Ramos (cell line): Measurements from ENCODE around the gene LAPTM5.

Experiments
- in situ Hi-C: fragments of 300-500 bp; cut with MboI; formaldehyde crosslinking; loops from one replicate; pipeline ENCODE4 v1.14.3; 2022; ENCODE audit warnings: low sequenced_read_pairs; ENCODE audit not compliant: unreplicated experiment

The LAPTM5 gene

DNA sequence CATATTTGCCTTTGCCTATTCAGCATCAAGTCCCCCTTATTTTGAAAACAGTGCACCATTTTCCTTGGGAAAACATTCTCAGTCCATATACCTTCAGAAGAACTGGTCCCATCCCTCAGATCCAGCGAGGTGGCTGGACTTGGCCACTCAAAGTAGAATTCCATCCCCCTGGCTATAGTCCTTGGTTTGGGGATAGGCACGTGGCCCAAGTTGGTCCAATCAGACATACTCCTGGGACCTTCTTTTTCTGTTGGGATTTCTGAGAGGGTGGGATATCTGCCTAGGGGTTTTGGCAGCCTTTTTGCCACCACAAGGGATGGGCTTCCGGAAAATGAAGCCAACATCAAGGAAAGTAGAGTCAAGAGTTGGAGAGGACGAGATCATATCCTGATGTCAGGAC lies 23.5 kb downstream of the LAPTM5 start:
- in situ Hi-C loops, result no loop called here

DNA sequence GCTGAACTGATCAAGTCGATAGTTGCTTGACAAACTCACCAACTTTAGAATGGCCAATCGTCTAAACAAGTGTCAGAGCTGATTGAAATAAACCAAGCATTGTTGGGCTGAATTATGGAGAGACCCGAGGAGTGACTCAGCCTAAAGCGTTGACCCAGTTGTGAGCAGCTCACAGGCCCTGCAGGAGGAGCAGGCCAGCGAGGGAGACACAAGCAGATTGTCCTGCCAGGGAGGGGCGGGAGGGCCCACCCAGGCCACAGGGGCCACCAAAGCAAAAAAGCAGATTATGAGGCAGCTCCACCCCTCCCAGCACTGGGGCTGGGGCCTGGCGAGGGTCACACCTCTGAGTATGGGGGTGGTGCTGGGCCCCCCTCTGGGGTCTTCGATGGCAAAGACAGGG lies 24.1 kb downstream of the LAPTM5 start:
- in situ Hi-C loops, result no loop called here

GRCh38 chr1:30732277-30732996 lies 25.1 kb downstream of the LAPTM5 start:
- in situ Hi-C loops, result no loop called here

- in situ Hi-C loops, result no loop called here
These were observed 25.7 kb downstream of the LAPTM5 start for GRCh38 chr1:30731806-30732276.

GRCh38 chr1:30731109-30731805 lies 26.3 kb downstream of the LAPTM5 start:
- in situ Hi-C loops, result no loop called here

- in situ Hi-C loops, result no loop called here
These were observed 27.0 kb downstream of the LAPTM5 start for GRCh38 chr1:30730346-30731108.

DNA sequence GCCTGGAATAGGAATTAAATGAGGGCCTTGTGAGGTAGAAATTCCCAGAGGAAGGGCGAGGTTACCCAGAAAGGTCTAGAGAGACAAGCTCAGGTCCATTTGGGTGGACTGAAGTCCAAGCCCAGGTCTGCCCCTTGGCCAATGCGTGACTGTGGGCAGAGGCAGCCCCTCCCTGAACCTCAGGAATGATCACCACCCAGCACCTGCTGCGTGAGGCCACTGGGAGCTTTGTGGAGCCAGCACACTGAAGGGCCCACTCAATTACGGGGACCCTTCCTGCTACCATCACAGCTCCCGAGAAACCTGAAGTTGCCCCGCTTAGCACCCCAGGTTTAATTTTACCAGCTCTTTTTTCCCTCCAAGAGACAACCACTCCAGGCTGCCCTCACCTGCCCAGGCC lies 27.7 kb downstream of the LAPTM5 start:
- in situ Hi-C loops, result loop anchor here (5.0 kb wide), 1 partner anchor 32 kb away; no protein-coding TSS in a partner anchor

GRCh38 chr1:30728832-30729638 lies 28.5 kb downstream of the LAPTM5 start:
- in situ Hi-C loops, result loop anchor here (5.0 kb wide), 1 partner anchor 33 kb away; no protein-coding TSS in a partner anchor

- in situ Hi-C loops, result loop anchor here (5.0 kb wide), 1 partner anchor 34 kb away; no protein-coding TSS in a partner anchor
These were observed 29.2 kb downstream of the LAPTM5 start for GRCh38 chr1:30728340-30728739.

DNA sequence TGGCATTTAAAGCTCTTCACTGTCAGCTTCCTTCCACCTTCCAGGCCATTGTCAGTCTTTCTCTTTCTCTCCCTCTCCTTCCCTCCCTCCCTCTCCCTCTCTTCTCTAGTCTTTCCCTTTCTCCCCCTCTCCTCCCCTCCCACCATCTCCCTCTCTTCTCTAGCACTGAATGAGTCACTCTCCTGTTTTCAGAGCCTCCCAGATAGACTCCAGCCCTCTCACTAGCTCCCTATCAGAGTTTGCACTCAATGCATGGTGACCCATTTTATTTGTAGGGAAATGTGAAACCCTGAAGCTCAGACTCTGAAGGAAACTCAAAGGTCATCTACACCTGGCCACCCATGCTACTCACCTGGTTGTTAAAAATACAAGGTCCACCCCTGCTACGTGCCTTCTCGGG lies 29.8 kb downstream of the LAPTM5 start:
- in situ Hi-C loops, result loop anchor here (5.0 kb wide), 1 partner anchor 34 kb away; no protein-coding TSS in a partner anchor

DNA sequence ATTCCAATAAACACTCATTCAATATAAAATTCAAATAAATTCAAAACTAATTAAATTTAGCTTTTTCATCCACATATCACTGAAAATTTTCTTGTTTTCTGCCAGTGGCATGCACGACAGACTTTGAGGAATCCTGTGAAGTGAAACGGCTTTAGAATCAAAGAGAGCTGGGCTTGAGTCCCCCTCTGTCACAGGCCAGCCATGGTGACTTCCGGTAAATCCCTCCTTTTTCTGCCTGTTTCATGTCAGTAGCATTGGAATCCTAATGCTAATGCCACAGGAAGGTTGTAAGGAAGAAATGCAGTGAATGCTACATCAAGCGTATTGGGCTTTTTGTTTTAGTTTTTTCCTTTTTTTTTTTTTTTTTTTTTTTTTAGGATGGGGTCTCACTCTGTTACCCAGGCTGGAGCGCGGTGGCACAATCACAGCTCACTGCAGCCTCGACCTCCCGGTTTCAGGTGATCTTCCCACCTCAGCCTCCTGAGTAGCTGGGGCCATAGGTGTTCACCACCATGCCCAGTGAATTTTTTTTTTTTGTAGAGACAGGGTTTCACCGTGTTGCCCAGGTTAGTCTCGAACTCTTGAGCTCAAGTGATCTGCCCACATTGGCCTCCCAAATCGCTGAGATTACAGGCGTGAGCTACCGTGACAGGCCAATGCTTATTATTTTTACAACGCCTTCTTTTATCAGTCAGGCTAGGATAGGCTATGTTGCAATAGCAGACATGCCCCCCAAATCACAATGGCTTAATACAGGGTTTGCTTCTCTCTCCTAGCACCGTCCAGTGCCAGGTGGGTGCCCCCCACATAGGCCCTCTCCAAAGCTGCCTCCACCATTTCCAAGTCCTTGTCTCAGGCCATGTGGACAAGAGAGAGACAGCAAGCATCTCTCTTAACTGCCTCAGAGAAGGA lies 30.5 kb downstream of the LAPTM5 start:
- in situ Hi-C loops, result loop anchor here (5.0 kb wide), 1 partner anchor 35 kb away; no protein-coding TSS in a partner anchor

- in situ Hi-C loops, result loop anchor here (5.0 kb wide), 1 partner anchor 36 kb away; no protein-coding TSS in a partner anchor
These were observed 31.3 kb downstream of the LAPTM5 start for GRCh38 chr1:30726236-30726635.

GRCh38 chr1:30725450-30726095 lies 32.0 kb downstream of the LAPTM5 start:
- in situ Hi-C loops, result loop anchor here (5.0 kb wide), 1 partner anchor 37 kb away; no protein-coding TSS in a partner anchor

- in situ Hi-C loops, result loop anchor here (5.0 kb wide), 2 partner anchors 37 to 187 kb away; no protein-coding TSS in a partner anchor
These were observed 32.7 kb downstream of the LAPTM5 start for GRCh38 chr1:30724655-30725421.

GRCh38 chr1:30724175-30724574 lies 33.4 kb downstream of the LAPTM5 start:
- in situ Hi-C loops, result loop anchor here (5.0 kb wide), 1 partner anchor 188 kb away; no protein-coding TSS in a partner anchor

DNA sequence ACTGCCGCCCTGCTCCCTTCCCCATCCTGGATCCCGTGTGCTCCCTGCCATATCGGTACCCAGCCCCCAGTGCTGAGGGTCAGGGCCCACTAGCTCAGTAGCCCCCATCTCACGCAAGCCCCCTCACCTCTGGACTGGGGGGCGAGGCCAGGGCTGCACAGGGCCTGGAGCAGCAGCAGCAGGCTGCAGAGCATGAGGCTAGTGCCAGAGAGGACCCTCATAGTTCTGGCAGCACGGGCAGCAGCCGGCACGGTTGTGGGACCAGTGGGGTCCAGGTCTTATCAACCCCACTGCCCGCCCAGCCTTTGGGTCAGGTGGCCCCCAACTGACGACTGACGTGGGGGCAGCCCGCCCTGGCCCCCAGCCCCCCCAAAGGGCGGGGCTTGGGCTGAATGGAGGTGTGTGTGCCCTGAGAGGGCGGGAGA lies 34.2 kb downstream of the LAPTM5 start, which contains the start of gene MATN1:
TSS of gene MATN1 (minus strand) at position 255 of the 425 bp plus-strand sequence. CDS start at position 221, 34 bp downstream.
- in situ Hi-C loops, result loop anchor here (5.0 kb wide), 1 partner anchor 189 kb away; no protein-coding TSS in a partner anchor
